Gastroesophageal sphincter (tissue), 3 donors: ENCODE measurements around the gene KCNT1.

ENCODE experiments used
- CTCF ChIP-seq, 4 experiments: fragments of 200-600 bp in 2 of 4; fragments of 450-650 bp in 2 of 4; sonication (generic) in 1 of 4; IDR thresholded peaks; one replicate each; pipeline ENCODE4 v1.5.1; 2017 to 2019; ENCODE audit warnings: antibody characterized with exemption in 4 of 4, mild to moderate bottlenecking in 2 of 4, moderate library complexity in 2 of 4
- POLR2A ChIP-seq, 2 donors: fragments of 450-650 bp; IDR thresholded peaks; one replicate each; pipeline ENCODE4 v1.6.1; 2017; ENCODE audit warnings: antibody characterized with exemption in 2 of 2, mild to moderate bottlenecking in 2 of 2, moderate library complexity in 1 of 2
- POLR2AphosphoS5 ChIP-seq: sonication (generic); formaldehyde crosslinking; IDR thresholded peaks from one replicate; pipeline ENCODE4 v1.6.1; 2017; ENCODE audit warnings: antibody characterized with exemption

GRCh38 chr9:135787317-135787716 is 85.3 kb downstream of the KCNT1 start:
- TF ChIP-seq CTCF (IDR thresholded peaks at IDR 0.05) (no peak), POLR2A (IDR thresholded peaks at IDR 0.05) (no peak), POLR2AphosphoS5 (no peak)
